Skeletal muscle tissue (tissue), 4 donors: Measurements from ENCODE around the gene C10orf143. TPM values are rescaled to one million over a fixed set of nuclear protein-coding genes. Genes with fewer than 3 reads are reported as not detected.

Source experiments
- H3K27ac ChIP-seq: one replicate; pipeline ENCODE4 v1.7.0; 2013; ENCODE audit warnings: mild to moderate bottlenecking, low read depth, low read length, inconsistent platforms
- H3K27me3 ChIP-seq, 3 donors: one replicate each; pipeline ENCODE4 v1.7.0; 2013; ENCODE audit warnings: low read length in 3 of 3; ENCODE audit not compliant: control insufficient read depth in 3 of 3, insufficient read depth in 3 of 3
- H3K36me3 ChIP-seq, 3 donors: one replicate each; pipeline ENCODE4 v1.7.0; 2013; ENCODE audit warnings: low read length in 3 of 3; ENCODE audit not compliant: control insufficient read depth in 3 of 3, insufficient read depth in 3 of 3
- H3K4me1 ChIP-seq, 3 donors: one replicate each; pipeline ENCODE4 v1.7.0; 2013; ENCODE audit warnings: low read length in 3 of 3, mild to moderate bottlenecking in 3 of 3; ENCODE audit not compliant: control insufficient read depth in 3 of 3, insufficient read depth in 3 of 3
- H3K4me3 ChIP-seq, 3 donors: one replicate each; pipeline ENCODE4 v1.7.0; 2013; ENCODE audit warnings: low read length in 3 of 3
- H3K9ac ChIP-seq, 3 donors: one replicate each; pipeline ENCODE4 v1.7.0; 2013; ENCODE audit warnings: low read length in 3 of 3, mild to moderate bottlenecking in 3 of 3, moderate library complexity in 2 of 3, low read depth in 1 of 3
- H3K9me3 ChIP-seq, 3 donors: one replicate each; pipeline ENCODE4 v1.7.0; 2013; ENCODE audit warnings: low read length in 3 of 3; ENCODE audit not compliant: control insufficient read depth in 3 of 3
- total RNA-seq: library from RNA; depleted of rRNA; stranded (reverse); fragments of >200 nt; gene quantifications from one replicate; pipeline ENCODE4 v1.2.3, GENCODE V29; 2014
- donor health status: Osteomylitis.

The C10orf143 gene
- total RNA-seq, 1 donor from 2014 or later = not detected

DNA sequence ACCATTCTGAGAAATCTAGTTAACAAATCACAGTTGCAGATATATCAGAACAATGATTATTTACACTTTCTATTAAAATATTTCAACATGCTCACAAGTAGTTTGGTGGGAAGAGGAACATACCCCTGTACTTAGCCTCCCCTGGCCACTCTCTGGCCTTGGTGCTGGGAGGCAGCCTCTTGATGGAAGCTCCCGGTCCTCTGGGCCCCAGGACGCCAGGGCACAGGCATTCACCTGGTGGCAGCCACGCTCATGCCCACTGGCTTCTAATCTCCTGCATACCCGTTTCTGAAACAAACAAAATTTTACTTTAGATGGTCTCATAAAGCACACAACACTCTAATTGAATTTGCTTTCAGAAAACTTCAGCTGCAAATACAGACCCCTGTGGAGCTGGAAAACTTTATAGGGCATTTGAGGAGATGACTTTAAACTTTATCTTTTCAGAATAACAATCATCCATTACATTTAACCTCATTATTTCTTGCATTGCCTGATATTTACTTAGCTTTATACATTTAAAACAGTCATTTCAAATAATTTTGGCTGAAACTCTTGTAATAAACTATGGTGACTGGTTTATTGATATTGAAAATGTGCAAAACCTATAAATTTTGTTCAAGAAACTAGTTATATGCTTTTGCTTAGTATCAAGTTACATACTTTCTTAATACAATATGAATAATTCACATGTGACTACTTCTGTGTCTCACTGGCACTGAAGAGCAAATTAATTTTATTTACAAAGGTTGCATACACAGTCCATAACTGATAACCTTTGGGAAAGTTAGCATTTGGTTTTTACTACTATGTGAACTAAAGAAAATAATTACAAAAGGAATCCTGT is 30.8 kb downstream of the C10orf143 start:
- H3K9ac ChIP-seq = no peak overlapping the region
- no peaks in the 10 kb centered on the region for H3K9me3 ChIP-seq
- H3K27me3 ChIP-seq = no peaks in the 10 kb centered on the region
- H3K27ac ChIP-seq = no peak overlapping the region
- H3K4me3 ChIP-seq = no peak overlapping the region
- H3K36me3 ChIP-seq = peaks cover 0 to 4% (median 3%) of the 10 kb centered on the region in 3 donors
- no peaks in the 10 kb centered on the region for H3K4me1 ChIP-seq

DNA sequence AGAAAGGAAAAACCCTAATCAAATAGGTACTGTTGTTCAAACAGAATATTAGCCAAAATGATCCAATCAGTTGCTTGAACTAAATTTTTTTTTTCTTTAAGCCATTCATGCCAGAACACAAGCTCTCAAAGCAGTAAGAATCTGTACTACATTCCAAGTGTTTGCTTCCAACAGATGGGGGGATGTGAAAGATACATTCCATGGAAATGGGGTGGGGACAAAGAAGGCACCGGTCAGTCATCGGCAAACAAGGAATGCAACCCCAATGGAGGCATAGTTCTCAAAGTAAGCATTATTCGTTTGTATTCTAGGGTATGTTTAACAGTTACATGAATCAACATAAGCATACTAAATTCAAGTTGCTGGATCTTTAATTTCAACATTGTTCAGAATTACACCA is 32.5 kb downstream of the C10orf143 start:
- Histone ChIP-seq H3K27me3 (no peaks in the 10 kb centered on the region), H3K36me3 (peaks cover 3 to 8% (median 4%) of the 10 kb centered on the region in 3 donors)

GRCh38 chr10:130076681-130077080 is 33.9 kb downstream of the C10orf143 start:
- H3K4me1 ChIP-seq = no peaks in the 10 kb centered on the region
- no peak overlapping the region for H3K27ac ChIP-seq
- no peak overlapping the region for H3K4me3 ChIP-seq
- no peaks in the 10 kb centered on the region for H3K27me3 ChIP-seq
- H3K9me3 ChIP-seq = no peaks in the 10 kb centered on the region
- H3K36me3 ChIP-seq = peaks cover 3 to 8% (median 4%) of the 10 kb centered on the region in 3 donors
- no peak overlapping the region for H3K9ac ChIP-seq

More for the DNA sequence above, 32.5 kb downstream of the C10orf143 start:
- Histone ChIP-seq H3K9me3 (no peaks in the 10 kb centered on the region), H3K4me1 (no peaks in the 10 kb centered on the region), H3K4me3 (no peak overlapping the region), H3K27ac (no peak overlapping the region), H3K9ac (no peak overlapping the region)

- Histone ChIP-seq H3K36me3 (peaks cover 3 to 8% (median 4%) of the 10 kb centered on the region in 3 donors), H3K27ac (no peak overlapping the region), H3K4me3 (no peak overlapping the region), H3K4me1 (no peaks in the 10 kb centered on the region), H3K9ac (no peak overlapping the region), H3K27me3 (no peaks in the 10 kb centered on the region), H3K9me3 (no peaks in the 10 kb centered on the region)
Measured at GRCh38 chr10:130074639-130075038, 36.0 kb downstream of the C10orf143 start.

DNA sequence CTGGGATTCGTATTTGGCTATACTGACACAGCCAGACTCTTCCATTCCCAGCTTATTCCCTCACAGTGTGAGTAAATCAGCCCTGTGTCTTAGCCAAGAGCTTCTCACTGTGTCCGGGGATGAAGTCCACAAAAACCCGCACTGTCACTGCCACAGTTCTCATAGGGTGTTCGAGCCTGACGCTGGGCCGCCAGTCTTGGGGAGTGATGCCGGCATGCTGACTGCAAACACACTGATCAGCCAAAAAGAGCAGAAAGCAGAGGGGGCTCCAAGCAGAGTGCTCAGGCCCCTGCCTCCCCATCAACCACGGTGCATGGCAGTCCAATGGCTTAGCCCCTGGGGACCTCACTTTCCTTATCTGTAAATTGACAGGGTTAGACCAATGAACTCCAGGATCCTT is 36.7 kb downstream of the C10orf143 start:
- H3K27me3 ChIP-seq = no peaks in the 10 kb centered on the region
- no peak overlapping the region for H3K9ac ChIP-seq
- peaks cover 1 to 8% (median 4%) of the 10 kb centered on the region in 3 donors for H3K36me3 ChIP-seq
- H3K9me3 ChIP-seq = no peaks in the 10 kb centered on the region
- H3K27ac ChIP-seq = no peak overlapping the region
- no peaks in the 10 kb centered on the region for H3K4me1 ChIP-seq
- no peak overlapping the region for H3K4me3 ChIP-seq

- H3K27me3 ChIP-seq = no peaks in the 10 kb centered on the region
- H3K4me3 ChIP-seq = no peak overlapping the region
- H3K36me3 ChIP-seq = peaks cover 0 to 10% (median 4%) of the 10 kb centered on the region in 3 donors
- H3K9me3 ChIP-seq = no peaks in the 10 kb centered on the region
- H3K27ac ChIP-seq = no peak overlapping the region
- no peaks in the 10 kb centered on the region for H3K4me1 ChIP-seq
- no peak overlapping the region for H3K9ac ChIP-seq
Measured at GRCh38 chr10:130072247-130072646, 38.4 kb downstream of the C10orf143 start.

DNA sequence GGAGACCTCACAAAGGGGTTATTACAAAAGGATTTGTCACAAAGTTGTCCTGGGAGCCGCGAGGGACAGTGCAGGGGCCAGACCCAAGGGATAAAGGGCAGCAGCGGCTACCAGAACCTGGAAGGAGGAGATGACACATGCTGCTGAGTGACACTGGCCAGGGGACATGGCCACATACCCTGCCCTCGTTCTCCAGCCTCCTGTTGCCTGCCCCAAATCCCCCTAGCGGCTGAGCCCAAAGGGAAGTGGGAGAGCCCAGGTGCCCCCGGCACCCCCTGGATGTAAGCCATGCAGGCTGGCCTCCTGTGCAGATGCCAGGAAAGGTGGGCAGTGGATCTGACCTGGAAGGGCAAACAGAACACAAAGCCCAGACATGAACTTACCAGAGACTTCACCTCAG is 42.7 kb downstream of the C10orf143 start:
- H3K27ac ChIP-seq = no peak overlapping the region
- H3K27me3 ChIP-seq = no peaks in the 10 kb centered on the region
- no peak overlapping the region for H3K4me3 ChIP-seq
- no peaks in the 10 kb centered on the region for H3K9me3 ChIP-seq
- peaks cover 0 to 5% (median 2%) of the 10 kb centered on the region in 3 donors for H3K4me1 ChIP-seq
- H3K9ac ChIP-seq = no peak overlapping the region
- peaks cover 0 to 6% (median 2%) of the 10 kb centered on the region in 3 donors for H3K36me3 ChIP-seq

DNA sequence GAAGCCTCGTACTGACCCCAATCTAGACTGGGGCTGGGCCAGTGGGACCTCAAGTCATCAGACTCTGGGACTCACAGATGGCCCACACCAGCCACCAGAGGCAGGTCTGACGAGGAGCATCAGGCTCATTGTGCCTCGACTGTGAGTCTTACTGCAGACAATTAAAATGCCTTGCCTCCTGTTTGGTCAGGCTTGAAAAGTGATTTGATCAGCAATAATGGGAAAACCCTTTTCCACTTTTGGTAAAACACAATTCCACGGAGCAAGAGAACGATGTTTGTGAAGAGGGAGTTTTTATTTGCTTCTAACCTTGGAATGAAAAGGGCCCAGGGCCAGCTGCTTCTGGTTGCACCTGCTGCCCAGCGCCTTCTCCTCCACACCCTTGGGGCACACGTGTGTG is 43.9 kb downstream of the C10orf143 start:
- Histone ChIP-seq H3K4me1 (peaks cover 0 to 5% (median 2%) of the 10 kb centered on the region in 3 donors), H3K27ac (no peak overlapping the region), H3K36me3 (peaks cover 0 to 6% (median 2%) of the 10 kb centered on the region in 3 donors), H3K9me3 (no peaks in the 10 kb centered on the region), H3K27me3 (no peaks in the 10 kb centered on the region), H3K4me3 (no peak overlapping the region), H3K9ac (no peak overlapping the region)

- Histone ChIP-seq H3K9ac (peak overlapping the region in 1 of 3 donors; percentile 40), H3K27ac (no peak overlapping the region), H3K9me3 (no peaks in the 10 kb centered on the region), H3K4me1 (peaks cover 0 to 5% (median 2%) of the 10 kb centered on the region in 3 donors), H3K27me3 (no peaks in the 10 kb centered on the region), H3K36me3 (peaks cover 0 to 6% (median 2%) of the 10 kb centered on the region in 3 donors), H3K4me3 (no peak overlapping the region)
Measured at GRCh38 chr10:130065251-130065650, 45.4 kb downstream of the C10orf143 start.

DNA sequence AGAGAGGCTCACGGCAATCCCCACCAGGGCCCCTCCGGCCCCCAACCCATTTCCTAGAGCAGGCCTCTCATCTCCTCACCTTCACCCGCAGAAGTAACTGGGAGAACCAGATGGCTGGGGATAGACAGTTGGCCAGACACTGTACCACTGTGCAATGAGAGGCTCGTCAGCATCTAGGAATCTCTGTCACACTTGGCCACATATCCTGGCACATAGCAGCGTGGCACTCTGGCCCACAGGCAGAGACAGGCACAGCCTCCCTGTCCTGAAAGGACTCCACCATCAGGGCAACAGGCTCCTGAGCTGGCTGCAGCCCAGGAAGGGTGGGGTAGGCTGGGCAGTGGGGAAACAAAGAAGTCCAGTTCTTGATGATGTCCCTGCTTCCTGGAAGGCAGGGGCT is 45.8 kb downstream of the C10orf143 start:
- Histone ChIP-seq H3K36me3 (peaks cover 0 to 6% (median 2%) of the 10 kb centered on the region in 3 donors), H3K9me3 (no peaks in the 10 kb centered on the region), H3K27ac (no peak overlapping the region), H3K9ac (peak overlapping the region in 1 of 3 donors; percentile 40), H3K4me1 (peaks cover 0 to 5% (median 2%) of the 10 kb centered on the region in 3 donors), H3K27me3 (no peaks in the 10 kb centered on the region), H3K4me3 (no peak overlapping the region)
